ENCODE results near the gene MTMR8.

MTMR8 gene

DNA sequence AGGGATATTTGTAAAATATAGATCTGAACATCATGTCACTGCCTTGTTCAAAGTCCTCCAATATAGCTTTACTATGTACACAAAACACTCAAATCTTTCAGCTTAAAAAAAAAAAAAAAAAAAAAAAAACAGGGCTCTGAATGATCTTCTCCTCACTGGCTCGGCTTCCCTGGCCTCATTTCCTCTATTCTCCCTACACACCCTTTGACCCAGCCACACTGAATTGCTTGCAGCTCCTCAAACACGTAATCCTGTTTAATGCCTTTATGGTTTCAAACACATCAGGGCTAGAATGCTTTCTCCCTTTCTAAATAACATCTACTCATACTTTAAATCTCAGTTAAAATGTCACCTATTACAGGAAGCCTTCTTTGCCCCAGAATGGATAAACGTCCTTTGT is 60.8 kb downstream of the MTMR8 start:
- no peak for DNase-seq (ENCODE audit: low read depth)
- in situ Hi-C loops (cut with HindIII; ENCODE audit: low sequenced_read_pairs): no loop called here
- H3K4me3 ChIP-seq (ENCODE audit: low read depth, low read length): no peak overlapping the region
- TF ChIP-seq CTCF (IDR thresholded peaks at IDR 0.05; ENCODE audit: low read depth, low read length, missing control alignments): no peak

GRCh38 chrX:64330284-64330683 is 65.0 kb downstream of the MTMR8 start:
- no peak for DNase-seq (ENCODE audit: low read depth)
- in situ Hi-C loops (cut with HindIII; ENCODE audit: low sequenced_read_pairs): no loop called here
- H3K4me3 ChIP-seq (ENCODE audit: low read depth, low read length): no peak overlapping the region
- TF ChIP-seq CTCF (IDR thresholded peaks at IDR 0.05; ENCODE audit: low read depth, low read length, missing control alignments): no peak

- TF ChIP-seq CTCF (IDR thresholded peaks at IDR 0.05; ENCODE audit: low read depth, low read length, missing control alignments): no peak
- no peak for DNase-seq (ENCODE audit: low read depth)
- no peak overlapping the region for H3K4me3 ChIP-seq (ENCODE audit: low read depth, low read length)
- in situ Hi-C loops (cut with HindIII; ENCODE audit: low sequenced_read_pairs): no loop called here
Observed at GRCh38 chrX:64321507-64321906, 73.7 kb downstream of the MTMR8 start.

- DNase-seq (ENCODE audit: low read depth): no peak
- no peak for TF ChIP-seq CTCF (IDR thresholded peaks at IDR 0.05; ENCODE audit: low read depth, low read length, missing control alignments)
- no peak overlapping the region for H3K4me3 ChIP-seq (ENCODE audit: low read depth, low read length)
- in situ Hi-C loops (cut with HindIII; ENCODE audit: low sequenced_read_pairs): no loop called here
Observed at GRCh38 chrX:64313624-64314023, 81.6 kb downstream of the MTMR8 start.

DNA sequence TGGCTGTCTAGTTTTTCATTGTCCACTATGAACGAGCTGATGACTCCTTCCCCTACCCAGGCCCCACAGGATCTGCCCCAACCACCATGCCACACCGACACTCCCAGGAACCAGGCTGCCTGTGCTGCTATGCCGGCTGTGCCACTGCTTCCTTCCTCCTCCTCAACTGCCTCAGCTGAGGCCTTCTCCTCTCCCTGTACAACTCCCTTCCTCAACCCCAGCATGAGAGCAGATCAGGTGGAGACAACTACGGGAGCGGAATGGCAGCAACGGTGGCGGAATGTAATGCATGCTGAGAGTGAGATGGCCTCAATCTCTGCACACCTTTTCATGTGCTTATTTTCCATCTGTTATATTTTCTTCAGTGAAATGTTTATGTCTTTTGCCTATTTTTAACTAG is 88.5 kb downstream of the MTMR8 start:
- no peak overlapping the region for H3K4me3 ChIP-seq (ENCODE audit: low read depth, low read length)
- in situ Hi-C loops (cut with HindIII; ENCODE audit: low sequenced_read_pairs): no loop called here
- no peak for DNase-seq (ENCODE audit: low read depth)
- no peak for TF ChIP-seq CTCF (IDR thresholded peaks at IDR 0.05; ENCODE audit: low read depth, low read length, missing control alignments)

GRCh38 chrX:64291123-64291522 is 104.1 kb downstream of the MTMR8 start:
- in situ Hi-C loops (cut with HindIII; ENCODE audit: low sequenced_read_pairs): no loop called here
- no peak for TF ChIP-seq CTCF (IDR thresholded peaks at IDR 0.05; ENCODE audit: low read depth, low read length, missing control alignments)
- no peak for DNase-seq (ENCODE audit: low read depth)
- no peak overlapping the region for H3K4me3 ChIP-seq (ENCODE audit: low read depth, low read length)

GRCh38 chrX:64265265-64265664 is 130.0 kb downstream of the MTMR8 start:
- no peak for TF ChIP-seq CTCF (IDR thresholded peaks at IDR 0.05; ENCODE audit: low read depth, low read length, missing control alignments)
- DNase-seq (ENCODE audit: low read depth): no peak
- no peak overlapping the region for H3K4me3 ChIP-seq (ENCODE audit: low read depth, low read length)
- in situ Hi-C loops (cut with HindIII; ENCODE audit: low sequenced_read_pairs): no loop called here
